ENCODE measurements around the gene PPP6R2.

GRCh38 chr22:50439314-50439870, 96.3 kb downstream of the PPP6R2 start:
- TF ChIP-seq CTCF (IDR thresholded peaks at IDR 0.05) (no peak), POLR2A (IDR thresholded peaks at IDR 0.05) (no peak)
